HG02938 (cell line): ENCODE data around the gene PPP1R16B.
A peak's percentile ranks its signal among the peaks of the same experiment; 100 is the strongest.

ENCODE experiments used
- ATAC-seq: cut with Tn5 transposase; IDR thresholded peaks from one replicate; pipeline ENCODE4 v1.9.1; 2021; ENCODE audit warnings: mild to moderate bottlenecking, moderate library complexity; ENCODE audit not compliant: unreplicated experiment

The PPP1R16B gene

GRCh38 chr20:38894091-38894847 is 88.8 kb downstream of the PPP1R16B start:
- no peak for ATAC-seq

- ATAC-seq, result no peak
These were observed 89.8 kb downstream of the PPP1R16B start for GRCh38 chr20:38895098-38895949.

- no peak for ATAC-seq
These were observed 90.6 kb downstream of the PPP1R16B start for GRCh38 chr20:38896009-38896594.

- ATAC-seq, result no peak
These were observed 91.8 kb downstream of the PPP1R16B start for GRCh38 chr20:38897267-38897666.

- no peak for ATAC-seq
These were observed 95.1 kb downstream of the PPP1R16B start for GRCh38 chr20:38900606-38901005.

- ATAC-seq, result no peak
These were observed 97.1 kb downstream of the PPP1R16B start for GRCh38 chr20:38902601-38903000.

- no peak for ATAC-seq
These were observed 97.8 kb downstream of the PPP1R16B start for GRCh38 chr20:38903335-38903734.

- ATAC-seq, result no peak
These were observed 99.9 kb downstream of the PPP1R16B start for GRCh38 chr20:38905375-38905774.

- no peak for ATAC-seq
These were observed 102.6 kb downstream of the PPP1R16B start for GRCh38 chr20:38907918-38908677.

- no peak for ATAC-seq
These were observed 109.9 kb downstream of the PPP1R16B start for GRCh38 chr20:38915355-38915754.

- no peak for ATAC-seq
These were observed 112.2 kb downstream of the PPP1R16B start for GRCh38 chr20:38917657-38918056.

GRCh38 chr20:38918172-38918571 is 112.7 kb downstream of the PPP1R16B start:
- no peak for ATAC-seq

GRCh38 chr20:38919683-38920082 is 114.2 kb downstream of the PPP1R16B start:
- no peak for ATAC-seq

GRCh38 chr20:38920411-38920810 is 114.9 kb downstream of the PPP1R16B start:
- ATAC-seq, result no peak

GRCh38 chr20:38920851-38921250 is 115.4 kb downstream of the PPP1R16B start:
- ATAC-seq, result no peak

GRCh38 chr20:38924718-38925117 is 119.2 kb downstream of the PPP1R16B start:
- no peak for ATAC-seq

GRCh38 chr20:38926142-38926933 is 120.8 kb downstream of the PPP1R16B start, which contains the start of gene FAM83D:
TSS of gene FAM83D (plus strand) at chr20:38926417. CDS start at chr20:38926443, 26 bp downstream.
- peak; percentile 90 for ATAC-seq

- ATAC-seq, result peak; percentile 1
These were observed 121.6 kb downstream of the PPP1R16B start for GRCh38 chr20:38926934-38927616.

GRCh38 chr20:38927902-38928578 is 122.5 kb downstream of the PPP1R16B start:
- ATAC-seq, result no peak
